GM18858 (cell line): ENCODE measurements around the gene PACS1.
"Not testable (repeated sequence)": the region's sequence is repeated elsewhere in the genome, so short reads cannot be mapped to it uniquely, and the experiment has no call there.

ENCODE experiments used
- ATAC-seq: cut with Tn5 transposase; IDR thresholded peaks from one replicate; pipeline ENCODE4 v1.9.1; 2021; ENCODE audit not compliant: unreplicated experiment

PACS1 gene

DNA sequence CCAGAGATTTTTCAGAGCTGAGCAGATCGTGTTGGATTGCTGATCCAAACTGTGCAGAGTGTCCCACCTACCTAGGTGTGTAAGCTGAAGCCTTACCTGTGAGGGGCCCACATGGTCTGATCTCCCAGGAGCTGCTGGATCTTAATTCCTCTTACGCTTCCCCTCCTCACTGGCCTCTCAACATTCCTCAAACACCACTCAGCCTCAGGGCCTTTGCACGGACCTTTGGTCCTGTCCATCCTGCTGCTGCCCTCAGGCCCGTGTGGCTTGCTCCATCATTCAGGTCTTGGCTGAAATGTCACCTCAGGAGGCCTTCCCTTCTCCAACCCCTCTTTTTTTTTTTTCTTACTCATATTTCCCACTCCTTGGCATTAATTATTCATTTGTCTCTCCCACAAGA is 177.2 kb downstream of the PACS1 start:
- no peak for ATAC-seq

DNA sequence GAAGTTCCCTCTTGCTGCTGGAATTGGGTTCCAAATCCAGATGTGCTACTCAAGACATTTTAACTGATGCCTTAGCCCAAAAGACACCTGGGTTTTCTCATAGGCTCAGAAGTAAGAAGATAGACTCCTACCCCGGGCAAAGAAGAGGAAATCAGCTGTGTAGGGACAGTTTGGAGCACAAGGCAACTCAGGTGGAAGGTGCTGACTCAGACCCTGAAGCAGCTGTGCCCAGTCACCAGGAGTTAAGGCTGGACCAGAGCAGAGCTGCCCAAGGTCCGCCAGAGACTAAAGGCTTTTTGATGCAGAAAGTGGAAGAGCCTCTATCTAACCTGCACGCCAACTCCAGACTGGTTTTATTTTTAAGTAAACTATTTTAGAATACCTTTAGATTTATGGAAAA is 177.7 kb downstream of the PACS1 start:
- no peak for ATAC-seq

DNA sequence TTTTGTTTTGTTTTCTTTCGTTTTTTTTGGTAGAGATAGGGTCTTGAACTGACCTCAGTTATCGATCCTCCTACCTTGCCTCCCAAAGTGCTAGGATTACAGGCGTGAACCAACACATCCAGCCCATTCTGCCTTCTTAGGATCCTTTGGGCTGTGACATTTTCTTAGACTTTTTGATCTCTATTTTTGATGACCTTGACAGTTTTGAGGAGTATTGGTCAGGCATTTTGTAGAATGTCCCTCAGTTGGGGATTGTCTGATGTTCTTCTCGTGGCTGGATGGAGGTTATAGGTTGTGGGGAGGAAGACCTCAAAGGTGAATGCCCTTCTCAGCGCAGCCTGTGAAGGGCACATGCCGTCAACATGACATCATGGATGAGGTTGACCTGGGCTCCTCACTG is 178.8 kb downstream of the PACS1 start:
- no peak for ATAC-seq

GRCh38 chr11:66251809-66252208 is 181.7 kb downstream of the PACS1 start:
- no peak for ATAC-seq

DNA sequence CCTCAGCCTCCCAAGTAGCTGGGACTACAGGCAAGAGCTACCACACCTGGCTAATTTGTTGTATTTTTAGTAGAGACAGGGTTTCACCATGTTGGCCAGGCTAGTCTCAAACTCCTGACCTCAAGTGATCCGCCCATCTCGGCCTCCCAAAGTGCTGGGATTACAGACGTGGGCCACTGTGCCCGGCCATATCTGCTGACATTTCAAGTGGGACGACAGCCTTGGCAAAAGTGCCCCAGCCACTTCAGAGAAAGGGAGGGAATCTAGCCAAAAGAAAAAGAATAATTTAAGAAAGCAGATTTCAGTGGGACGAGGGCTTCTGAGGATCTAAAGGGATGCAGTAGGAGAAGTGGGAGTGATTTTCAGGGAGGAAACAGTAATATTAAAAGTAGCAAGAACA is 183.0 kb downstream of the PACS1 start:
- ATAC-seq: not testable (repeated sequence)

DNA sequence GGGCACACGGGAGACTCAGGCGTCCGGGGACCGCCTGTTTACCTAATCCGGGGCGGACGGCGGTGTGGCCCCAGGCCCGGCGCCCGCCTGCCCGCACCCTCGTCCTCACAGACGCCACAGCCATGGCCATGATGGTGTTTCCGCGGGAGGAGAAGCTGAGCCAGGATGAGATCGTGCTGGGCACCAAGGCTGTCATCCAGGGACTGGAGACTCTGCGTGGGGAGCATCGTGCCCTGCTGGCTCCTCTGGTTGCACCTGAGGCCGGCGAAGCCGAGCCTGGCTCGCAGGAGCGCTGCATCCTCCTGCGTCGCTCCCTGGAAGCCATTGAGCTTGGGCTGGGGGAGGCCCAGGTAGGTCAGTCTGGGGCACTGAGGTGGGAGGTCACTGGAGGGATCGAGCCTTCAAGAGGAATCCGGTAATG is 188.4 kb downstream of the PACS1 start:
- peak; percentile 10 for ATAC-seq

DNA sequence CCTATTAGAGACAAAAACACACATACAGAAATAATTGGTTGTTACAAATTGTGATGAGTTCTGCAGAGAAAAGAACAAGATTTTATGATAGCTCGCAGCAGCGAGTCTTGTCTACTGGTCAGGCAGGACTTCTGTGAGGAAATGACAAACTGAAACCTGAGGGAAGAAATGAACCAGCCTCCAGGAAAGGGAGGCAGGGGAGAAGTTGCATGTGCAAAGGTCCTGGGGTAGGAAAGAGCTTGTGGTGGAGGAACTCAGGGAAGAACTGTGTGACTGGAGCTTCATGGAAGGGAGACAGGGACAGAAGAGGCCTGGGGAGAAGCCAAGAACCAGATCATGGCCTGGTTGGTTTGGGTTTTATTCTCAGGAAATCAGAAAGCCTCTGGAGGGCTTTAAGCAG is 189.2 kb downstream of the PACS1 start:
- ATAC-seq: no peak

GRCh38 chr11:66259956-66260355 is 189.9 kb downstream of the PACS1 start:
- no peak for ATAC-seq

DNA sequence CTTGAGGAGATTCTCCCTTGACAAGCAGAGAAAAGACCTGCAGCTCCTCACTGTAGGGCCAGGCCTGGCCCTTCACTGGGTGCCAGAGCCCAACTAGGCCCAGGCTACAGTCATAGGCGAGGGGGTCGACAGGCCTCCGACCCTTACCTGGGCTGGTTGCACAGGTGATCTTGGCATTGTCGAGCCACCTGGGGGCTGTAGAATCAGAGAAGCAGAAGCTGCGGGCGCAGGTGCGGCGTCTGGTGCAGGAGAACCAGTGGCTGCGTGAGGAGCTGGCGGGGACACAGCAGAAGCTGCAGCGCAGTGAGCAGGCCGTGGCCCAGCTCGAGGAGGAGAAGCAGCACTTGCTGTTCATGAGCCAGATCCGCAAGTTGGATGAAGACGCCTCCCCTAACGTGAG is 191.5 kb downstream of the PACS1 start:
- ATAC-seq: no peak

DNA sequence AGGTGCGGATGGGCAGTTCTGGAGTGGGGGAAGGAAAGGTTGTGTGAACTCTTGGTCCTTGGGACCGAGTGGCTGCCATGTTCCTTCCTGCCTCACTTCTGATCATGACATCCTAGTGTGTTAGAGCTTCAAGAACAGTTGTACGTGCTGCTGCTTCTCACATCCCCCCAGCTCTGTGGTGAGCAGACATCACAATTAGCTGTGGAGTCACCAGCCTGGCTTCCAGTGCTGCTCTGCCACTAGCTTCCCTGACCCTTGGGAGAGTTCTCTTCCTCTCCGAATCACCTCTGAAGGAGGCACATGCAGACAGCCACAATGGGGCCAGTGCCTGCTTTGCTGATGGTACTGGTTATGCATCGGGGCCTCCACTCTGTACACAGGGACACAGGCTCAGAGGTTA is 192.1 kb downstream of the PACS1 start:
- no peak for ATAC-seq

DNA sequence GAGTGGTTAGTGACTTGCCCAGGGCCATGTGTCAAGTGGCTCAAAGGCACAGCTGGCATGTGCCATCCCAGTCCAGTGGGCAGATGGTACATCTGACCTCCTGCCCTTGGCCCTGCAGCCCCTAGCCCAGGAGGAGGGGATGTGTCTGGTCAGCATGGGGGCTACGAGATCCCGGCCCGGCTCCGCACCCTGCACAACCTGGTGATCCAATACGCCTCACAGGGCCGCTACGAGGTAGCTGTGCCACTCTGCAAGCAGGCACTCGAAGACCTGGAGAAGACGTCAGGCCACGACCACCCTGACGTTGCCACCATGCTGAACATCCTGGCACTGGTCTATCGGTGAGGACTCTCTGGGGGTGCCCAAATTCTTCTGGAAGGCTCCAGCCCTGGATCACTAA is 192.6 kb downstream of the PACS1 start:
- no peak for ATAC-seq

- no peak for ATAC-seq
Measured at GRCh38 chr11:66263231-66263630, 193.2 kb downstream of the PACS1 start.

DNA sequence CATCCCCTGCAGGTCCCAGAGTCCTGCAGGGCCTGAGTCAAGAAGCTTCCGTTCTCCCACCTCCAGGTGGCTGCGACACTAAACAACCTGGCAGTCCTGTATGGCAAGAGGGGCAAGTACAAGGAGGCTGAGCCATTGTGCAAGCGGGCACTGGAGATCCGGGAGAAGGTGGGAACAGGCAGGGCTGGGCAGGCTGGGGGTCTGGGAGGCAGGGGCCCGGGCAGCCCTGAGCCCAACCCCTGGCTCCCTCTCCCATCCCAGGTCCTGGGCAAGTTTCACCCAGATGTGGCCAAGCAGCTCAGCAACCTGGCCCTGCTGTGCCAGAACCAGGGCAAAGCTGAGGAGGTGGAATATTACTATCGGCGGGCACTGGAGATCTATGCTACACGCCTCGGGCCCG is 193.7 kb downstream of the PACS1 start:
- ATAC-seq: no peak

DNA sequence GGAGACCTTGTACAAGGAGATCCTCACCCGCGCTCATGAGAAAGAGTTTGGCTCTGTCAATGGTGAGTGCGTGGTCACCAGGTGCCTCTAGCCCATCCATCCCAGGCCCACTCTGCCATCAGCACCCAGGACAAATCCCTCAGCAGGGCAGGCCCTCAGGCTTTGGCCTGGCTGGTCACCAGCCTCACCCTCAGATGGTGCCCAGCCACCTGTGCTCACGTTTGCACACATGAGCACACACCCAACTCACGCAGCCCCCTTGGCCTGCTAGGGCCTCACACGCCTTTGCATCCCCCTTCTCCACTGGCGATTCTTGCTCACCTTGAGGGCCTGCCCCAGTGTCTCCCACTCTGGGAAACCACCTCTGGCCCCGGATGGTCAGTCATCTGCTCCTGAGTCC is 194.3 kb downstream of the PACS1 start:
- no peak for ATAC-seq

DNA sequence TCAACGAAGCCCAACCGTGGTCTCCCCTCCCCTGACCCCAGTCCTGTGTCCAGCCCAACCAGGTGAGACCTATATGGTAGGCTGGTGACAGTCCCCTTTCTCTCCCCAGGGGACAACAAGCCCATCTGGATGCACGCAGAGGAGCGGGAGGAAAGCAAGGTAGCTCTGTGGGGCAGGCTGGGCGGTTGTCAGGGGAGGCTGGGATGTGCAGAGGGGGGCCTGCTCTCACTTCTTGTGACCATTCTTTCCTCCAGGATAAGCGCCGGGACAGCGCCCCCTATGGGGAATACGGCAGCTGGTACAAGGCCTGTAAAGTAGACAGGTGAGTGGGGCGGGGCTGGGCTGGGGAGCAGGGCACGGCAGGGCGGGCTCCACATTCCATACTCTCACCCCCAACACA is 194.8 kb downstream of the PACS1 start:
- no peak for ATAC-seq

DNA sequence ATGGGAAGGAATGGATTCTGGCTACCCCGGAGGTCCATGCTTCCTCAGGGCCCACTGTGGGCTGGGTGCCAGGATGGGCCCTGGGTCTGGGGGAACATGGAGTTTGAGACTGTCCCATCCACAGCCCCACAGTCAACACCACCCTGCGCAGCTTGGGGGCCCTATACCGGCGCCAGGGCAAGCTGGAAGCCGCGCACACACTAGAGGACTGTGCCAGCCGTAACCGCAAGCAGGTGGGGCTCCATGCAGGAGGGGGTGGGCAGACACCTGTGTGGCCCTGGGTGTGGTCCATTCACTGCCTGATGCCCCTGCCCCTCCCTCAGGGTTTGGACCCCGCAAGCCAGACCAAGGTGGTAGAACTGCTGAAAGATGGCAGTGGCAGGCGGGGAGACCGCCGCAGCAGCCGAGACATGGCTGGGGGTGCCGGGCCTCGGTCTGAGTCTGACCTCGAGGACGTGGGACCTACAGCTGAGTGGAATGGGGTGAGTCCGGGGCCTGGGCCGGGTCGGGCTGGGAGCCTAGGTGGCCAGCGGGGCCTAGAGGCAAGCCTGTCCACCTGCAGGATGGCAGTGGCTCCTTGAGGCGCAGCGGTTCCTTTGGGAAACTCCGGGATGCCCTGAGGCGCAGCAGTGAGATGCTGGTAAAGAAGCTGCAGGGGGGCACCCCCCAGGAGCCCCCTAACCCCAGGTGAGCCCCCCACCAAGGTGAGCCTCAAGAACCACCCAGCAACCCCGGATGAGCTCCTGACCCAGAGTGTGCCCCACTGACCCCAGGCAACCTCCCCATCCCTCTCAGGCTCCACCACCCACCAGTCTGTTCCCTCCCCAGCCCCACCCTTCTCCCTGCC is 195.7 kb downstream of the PACS1 start:
- no peak for ATAC-seq

DNA sequence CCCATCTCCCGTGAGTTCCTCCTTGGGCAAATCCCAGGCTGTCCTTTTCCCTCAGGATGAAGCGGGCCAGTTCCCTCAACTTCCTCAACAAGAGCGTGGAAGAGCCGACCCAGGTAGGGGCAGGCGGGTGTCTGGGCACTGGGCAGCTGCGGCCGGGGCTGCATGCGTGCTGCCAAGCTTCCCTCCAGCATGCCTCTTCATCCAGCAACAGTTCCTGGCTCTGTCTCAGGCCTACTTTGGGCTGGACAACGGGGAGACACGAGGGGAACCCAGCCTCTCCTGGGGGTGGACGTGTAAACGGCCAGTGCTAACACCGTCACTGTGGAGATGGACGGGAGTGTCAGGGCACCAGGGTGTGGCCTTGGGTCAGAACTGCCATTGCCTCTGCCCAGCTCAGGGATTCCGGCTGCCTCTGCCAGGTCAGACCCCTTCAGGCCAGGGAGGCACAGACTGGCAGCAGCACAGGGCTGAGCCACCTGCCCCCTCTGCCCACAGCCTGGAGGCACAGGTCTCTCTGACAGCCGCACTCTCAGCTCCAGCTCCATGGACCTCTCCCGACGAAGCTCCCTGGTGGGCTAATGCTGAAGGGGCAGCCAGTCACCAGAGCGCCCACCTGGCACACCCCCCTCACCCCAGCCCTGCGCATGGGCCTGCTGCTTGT is 196.4 kb downstream of the PACS1 start:
- ATAC-seq: no peak

DNA sequence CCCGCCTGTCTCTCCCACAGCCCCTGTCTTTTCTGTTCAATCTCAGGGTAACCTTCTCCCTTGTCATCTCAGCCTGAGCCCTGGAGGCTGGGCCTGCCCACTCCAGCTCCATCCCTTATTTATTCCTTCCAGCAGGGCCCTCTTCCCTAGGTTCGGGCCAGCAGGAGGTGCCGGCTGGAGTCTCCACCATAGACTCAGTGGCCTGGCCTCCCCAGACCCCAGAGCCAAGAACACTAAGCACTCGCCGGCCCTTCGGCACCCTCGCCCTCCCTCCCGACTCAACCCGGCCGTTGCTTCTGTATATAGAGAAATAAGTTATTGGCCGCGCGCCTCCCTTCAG is 196.9 kb downstream of the PACS1 start:
- ATAC-seq: no peak

DNA sequence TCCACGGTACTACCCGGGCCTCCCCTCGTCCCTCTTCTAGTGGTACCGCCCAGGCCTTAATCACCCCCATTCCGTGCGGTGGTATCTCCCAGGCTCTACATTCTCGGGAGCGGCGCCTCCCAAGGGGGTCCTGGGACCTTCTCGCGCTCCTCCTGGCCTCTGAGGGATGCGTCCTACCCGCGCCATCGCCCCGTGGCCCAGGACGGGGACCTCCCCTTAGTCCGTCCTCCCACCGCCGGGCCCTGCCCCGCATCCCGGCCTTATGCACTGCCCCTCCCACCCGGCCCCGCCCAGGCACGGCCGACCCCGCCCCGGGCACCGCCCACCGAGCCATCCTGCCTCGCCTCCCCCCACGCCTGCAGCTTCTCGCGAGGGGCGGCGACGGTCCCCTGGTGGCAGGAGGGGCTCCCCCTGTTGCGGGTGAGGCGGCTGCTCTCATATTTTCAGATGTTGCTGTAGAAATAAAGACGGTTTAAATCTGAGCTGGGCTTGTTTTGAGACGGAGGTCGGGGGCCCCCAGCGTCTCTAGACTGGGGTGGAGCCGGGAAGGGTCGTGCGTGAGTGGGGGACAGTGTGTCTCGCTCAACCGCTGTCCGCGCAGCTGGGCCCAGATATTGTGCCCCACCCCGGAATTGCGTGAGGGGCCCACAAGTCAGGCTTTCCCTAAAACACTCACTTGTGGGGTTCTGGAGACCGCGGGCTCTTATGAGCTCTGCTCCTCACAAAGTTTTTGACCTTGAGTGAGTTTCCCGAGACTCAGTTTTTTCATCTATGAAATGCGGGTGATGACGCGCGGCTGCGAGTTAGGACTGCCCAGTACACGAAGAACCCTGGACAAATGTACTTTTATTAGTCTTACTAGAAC is 197.5 kb downstream of the PACS1 start:
- ATAC-seq: no peak

DNA sequence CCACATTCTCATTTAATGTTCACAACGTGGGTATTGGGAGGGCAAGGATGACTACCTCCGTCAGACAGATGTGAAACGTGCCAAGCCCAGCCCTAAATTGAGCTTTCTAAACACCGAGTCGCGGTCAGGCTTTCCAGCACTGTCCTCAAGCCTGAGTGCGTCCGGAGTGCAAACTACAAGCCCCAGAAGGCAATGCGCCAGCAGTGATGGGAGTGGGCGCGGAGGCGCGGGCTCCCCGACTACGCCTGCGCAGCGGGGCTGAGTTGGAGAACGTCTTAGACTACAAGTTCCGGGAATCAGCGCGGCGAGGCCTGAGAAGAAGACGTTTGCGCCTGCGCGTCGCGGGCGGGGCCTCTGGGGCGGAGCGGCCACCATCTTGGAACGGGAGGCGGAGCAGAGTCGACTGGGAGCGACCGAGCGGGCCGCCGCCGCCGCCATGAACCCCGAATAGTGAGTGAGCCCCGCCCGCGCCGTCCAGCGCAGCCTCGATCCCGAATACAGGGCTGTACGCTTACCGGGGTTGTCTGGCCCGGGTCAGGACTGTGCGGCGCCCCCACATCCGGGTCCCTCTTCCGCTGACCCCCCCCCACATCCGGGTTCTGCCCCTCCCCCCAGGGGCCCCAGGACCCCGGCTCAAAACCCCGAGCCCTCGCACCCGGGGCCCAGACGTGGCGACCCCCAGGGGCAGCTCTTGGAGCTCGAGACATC is 198.3 kb downstream of the PACS1 start, which contains the start of gene RAB1B:
TSS of gene RAB1B (plus strand) at position 396 of the 708 bp plus-strand sequence. CDS start at position 437, 41 bp downstream.
- ATAC-seq: peak; percentile 81
